ENCODE data around the gene HRH3.

The HRH3 gene

GRCh38 chr20:62197311-62197710 is 22.8 kb downstream of the HRH3 start:
- no peak for DNase-seq

- no peak for DNase-seq
Measured at GRCh38 chr20:62196286-62196685, 23.8 kb downstream of the HRH3 start.

- no peak for DNase-seq
Measured at GRCh38 chr20:62195736-62196135, 24.3 kb downstream of the HRH3 start.

- no peak for DNase-seq
Measured at GRCh38 chr20:62195075-62195405, 25.0 kb downstream of the HRH3 start.

- DNase-seq: no peak
Measured at GRCh38 chr20:62193079-62194025, 26.7 kb downstream of the HRH3 start.

GRCh38 chr20:62192635-62193034 is 27.4 kb downstream of the HRH3 start:
- DNase-seq: no peak

GRCh38 chr20:62191781-62192559 is 28.1 kb downstream of the HRH3 start:
- DNase-seq: no peak

GRCh38 chr20:62190639-62191411 is 29.3 kb downstream of the HRH3 start:
- no peak for DNase-seq

- DNase-seq: no peak
Measured at GRCh38 chr20:62186887-62187866, 32.9 kb downstream of the HRH3 start.

- no peak for DNase-seq
Measured at GRCh38 chr20:62186096-62186426, 34.0 kb downstream of the HRH3 start.

- DNase-seq: no peak
Measured at GRCh38 chr20:62183426-62184142, 36.5 kb downstream of the HRH3 start.

- DNase-seq: peak; percentile 83 to 90 (median 88)
Measured at GRCh38 chr20:62182469-62183425, 37.3 kb downstream of the HRH3 start, which contains the start of gene MTG2. Gene MTG2, plus strand, starts transcription at chr20:62183028. Its CDS starts 10,393 bp downstream, at chr20:62193421.

- no peak for DNase-seq
Measured at GRCh38 chr20:62181808-62182207, 38.3 kb downstream of the HRH3 start.

- no peak for DNase-seq
Measured at GRCh38 chr20:62179162-62179504, 40.9 kb downstream of the HRH3 start.

- no peak for DNase-seq
Measured at GRCh38 chr20:62178316-62179161, 41.5 kb downstream of the HRH3 start.

GRCh38 chr20:62177307-62177706 is 42.8 kb downstream of the HRH3 start:
- DNase-seq: no peak

- no peak for DNase-seq
Measured at GRCh38 chr20:62176866-62177265, 43.2 kb downstream of the HRH3 start.

- no peak for DNase-seq
Measured at GRCh38 chr20:62175711-62176110, 44.4 kb downstream of the HRH3 start.
